ENCODE data around the gene SEPTIN10. TPM values are rescaled to one million over a fixed set of nuclear protein-coding genes. Genes with fewer than 3 reads are reported as not detected.
"Not testable (repeated sequence)": the region's sequence is repeated elsewhere in the genome, so short reads cannot be mapped to it uniquely, and the experiment has no call there.

Gene SEPTIN10
- total RNA-seq, 1 donor from 2014 or later, result 56.2 TPM

GRCh38 chr2:109560265-109560664 lies 53.5 kb downstream of the SEPTIN10 start:
- DNase-seq (ENCODE audit: missing footprints), result no peak
- no peak for ATAC-seq
- intact Hi-C loops (cut with DNase I), result loop anchor here (5.0 kb wide), 2 partner anchors 37 to 52 kb away; partner anchors contain the start of genes SEPTIN10 and SOWAHC

DNA sequence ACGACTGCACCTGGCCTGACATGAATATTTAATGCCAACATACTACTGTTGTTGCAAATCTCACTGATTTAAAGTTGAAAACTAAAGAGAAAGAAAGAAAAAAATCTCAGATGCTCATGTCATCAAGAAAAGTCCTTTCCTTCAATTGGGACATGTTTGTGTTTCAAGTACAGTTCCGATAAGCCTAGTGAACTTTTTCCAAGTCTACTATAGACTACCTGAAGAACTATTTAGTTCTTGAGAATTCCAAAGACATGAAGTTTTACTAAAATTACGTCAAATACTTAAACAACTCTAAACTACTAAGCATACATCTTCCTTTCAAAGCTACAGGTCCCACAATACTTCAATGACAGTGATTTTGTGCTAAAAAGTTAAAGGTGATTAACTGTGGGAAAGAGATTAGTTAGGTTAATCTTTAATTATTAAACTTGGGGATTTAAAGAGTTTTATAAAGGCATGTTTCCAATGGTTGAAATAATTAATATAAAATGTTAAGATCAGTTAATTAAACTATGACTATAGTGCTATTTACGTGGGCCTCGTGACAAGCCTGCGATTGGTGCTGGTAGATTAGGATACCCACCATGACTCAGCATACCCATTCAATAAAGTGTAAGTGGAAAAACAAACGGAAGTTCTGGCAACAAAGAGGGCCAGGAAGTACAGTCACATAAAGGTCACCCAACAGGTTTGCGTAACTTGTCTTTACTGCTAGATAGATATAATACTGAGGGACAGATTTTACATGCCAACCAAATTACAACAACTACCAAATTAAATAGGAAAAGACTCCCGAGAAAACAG lies 55.5 kb downstream of the SEPTIN10 start:
- DNase-seq (ENCODE audit: missing footprints), result no peak
- ATAC-seq, result no peak
- intact Hi-C loops (cut with DNase I), result no loop called here

DNA sequence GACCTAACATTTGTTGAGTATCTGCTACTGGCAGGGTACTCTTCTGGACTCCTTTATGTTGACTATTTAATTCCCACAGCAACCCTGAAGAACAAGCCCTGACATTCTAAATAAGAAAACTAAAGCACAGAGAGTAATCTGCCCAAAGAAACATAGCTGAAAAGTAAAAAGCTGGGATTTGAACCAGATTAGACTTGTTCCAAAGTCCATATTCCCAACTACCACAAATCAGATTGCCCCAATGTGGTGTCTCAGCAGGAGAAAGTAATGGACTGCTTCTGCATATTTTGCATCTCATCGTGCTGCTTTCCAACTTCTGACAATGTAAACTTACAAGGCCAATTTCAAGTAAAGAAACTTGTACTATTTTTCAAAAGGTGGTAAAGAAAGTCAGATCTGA lies 56.5 kb downstream of the SEPTIN10 start:
- intact Hi-C loops (cut with DNase I), result no loop called here
- DNase-seq (ENCODE audit: missing footprints) (no peak), ATAC-seq (no peak)

GRCh38 chr2:109555346-109555900 lies 58.3 kb downstream of the SEPTIN10 start:
- DNase-seq (ENCODE audit: missing footprints) (no peak), ATAC-seq (no peak)
- intact Hi-C loops (cut with DNase I), result no loop called here

DNA sequence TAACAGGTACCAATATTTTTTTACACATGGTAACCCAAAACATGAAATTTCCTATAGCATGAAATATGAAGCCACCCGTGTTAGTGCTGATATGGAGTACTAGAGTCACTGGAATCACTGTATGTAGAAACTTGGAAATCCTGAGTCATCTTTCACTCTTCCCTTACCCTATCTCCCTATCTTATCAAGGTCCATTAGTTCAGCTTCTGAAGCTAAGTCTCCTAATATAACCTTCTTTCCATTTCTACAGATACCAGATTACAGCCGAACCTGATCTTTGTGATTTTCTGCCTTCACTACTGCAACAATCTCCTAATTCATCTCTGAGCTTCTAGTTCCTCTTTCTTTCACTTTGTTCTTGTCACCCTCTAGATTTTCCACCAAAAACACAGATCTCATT lies 59.0 kb downstream of the SEPTIN10 start:
- intact Hi-C loops (cut with DNase I), result no loop called here
- no peak for DNase-seq (ENCODE audit: missing footprints)
- ATAC-seq, result no peak

GRCh38 chr2:109549016-109549590 lies 64.7 kb downstream of the SEPTIN10 start:
- intact Hi-C loops (cut with DNase I), result no loop called here
- ATAC-seq, result no peak
- no peak for DNase-seq (ENCODE audit: missing footprints)

DNA sequence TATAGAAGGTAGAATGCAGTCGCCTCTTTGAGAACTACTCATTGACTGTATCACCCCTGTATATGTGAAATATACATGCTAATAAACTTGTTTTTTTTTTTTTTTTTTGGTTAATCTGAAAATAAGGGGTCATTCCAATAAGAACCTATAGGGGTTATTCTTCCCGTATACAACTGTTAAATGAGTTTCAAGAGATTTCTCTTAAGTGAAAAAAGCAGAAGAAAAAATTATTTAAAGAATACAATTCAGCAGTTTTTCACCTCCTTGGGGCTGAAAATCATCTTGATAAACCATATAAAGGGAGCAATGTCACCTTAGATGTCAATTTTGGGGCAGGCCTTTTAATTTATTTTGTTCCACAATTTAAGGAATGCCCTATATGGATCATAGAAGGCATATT lies 66.5 kb downstream of the SEPTIN10 start:
- intact Hi-C loops (cut with DNase I), result no loop called here
- no peak for DNase-seq (ENCODE audit: missing footprints)
- ATAC-seq, result no peak

- no peak for DNase-seq (ENCODE audit: missing footprints)
- peak; percentile 84 for ATAC-seq
- intact Hi-C loops (cut with DNase I), result loop anchor here (2.0 kb wide), 2 partner anchors 169 to 191 kb away; no protein-coding TSS in a partner anchor
Measured at GRCh38 chr2:109545828-109546713, 67.7 kb downstream of the SEPTIN10 start.

DNA sequence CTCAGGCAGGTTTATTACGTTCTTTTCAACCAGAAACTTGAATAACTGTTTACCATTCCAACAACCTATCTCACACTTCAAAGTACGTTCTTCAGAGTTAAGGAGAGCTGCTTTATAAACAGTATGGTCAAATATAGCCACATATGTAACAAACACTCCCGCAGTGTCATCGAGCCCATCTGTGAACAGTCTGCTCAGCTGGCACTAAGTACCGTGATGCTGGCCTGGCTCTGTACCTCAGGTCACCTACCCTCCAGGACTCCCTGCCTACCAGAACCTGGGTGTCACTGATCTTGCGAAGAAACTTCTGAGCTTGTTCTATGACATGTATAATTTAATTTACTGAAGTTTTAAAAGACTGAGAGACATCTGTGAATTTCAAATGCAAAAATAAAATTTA lies 71.4 kb downstream of the SEPTIN10 start:
- ATAC-seq, result peak; percentile 73
- intact Hi-C loops (cut with DNase I), result loop anchor here (5.0 kb wide), 1 partner anchor 60 kb away; no protein-coding TSS in a partner anchor
- DNase-seq (ENCODE audit: missing footprints), result no peak

DNA sequence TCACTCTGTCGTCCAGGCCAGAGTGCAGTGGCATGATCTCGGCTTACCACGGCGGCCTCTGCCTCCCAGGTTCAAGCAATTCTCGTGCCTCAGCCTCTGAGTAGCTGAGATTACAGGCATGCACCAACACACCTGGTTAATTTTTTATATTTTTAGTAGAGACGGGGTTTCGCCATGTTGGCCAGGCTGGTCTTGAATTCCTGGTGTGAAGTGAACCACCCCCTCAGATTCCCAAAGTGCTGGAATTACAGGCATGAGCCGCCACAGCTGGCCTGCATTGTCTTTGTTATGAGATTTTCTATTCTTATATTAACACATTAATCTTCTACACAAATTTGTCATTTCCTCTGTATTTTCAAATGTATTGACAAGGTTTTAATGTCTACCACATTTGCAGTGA lies 75.2 kb downstream of the SEPTIN10 start:
- intact Hi-C loops (cut with DNase I), result no loop called here
- DNase-seq (ENCODE audit: missing footprints) (no peak), ATAC-seq (no peak)

DNA sequence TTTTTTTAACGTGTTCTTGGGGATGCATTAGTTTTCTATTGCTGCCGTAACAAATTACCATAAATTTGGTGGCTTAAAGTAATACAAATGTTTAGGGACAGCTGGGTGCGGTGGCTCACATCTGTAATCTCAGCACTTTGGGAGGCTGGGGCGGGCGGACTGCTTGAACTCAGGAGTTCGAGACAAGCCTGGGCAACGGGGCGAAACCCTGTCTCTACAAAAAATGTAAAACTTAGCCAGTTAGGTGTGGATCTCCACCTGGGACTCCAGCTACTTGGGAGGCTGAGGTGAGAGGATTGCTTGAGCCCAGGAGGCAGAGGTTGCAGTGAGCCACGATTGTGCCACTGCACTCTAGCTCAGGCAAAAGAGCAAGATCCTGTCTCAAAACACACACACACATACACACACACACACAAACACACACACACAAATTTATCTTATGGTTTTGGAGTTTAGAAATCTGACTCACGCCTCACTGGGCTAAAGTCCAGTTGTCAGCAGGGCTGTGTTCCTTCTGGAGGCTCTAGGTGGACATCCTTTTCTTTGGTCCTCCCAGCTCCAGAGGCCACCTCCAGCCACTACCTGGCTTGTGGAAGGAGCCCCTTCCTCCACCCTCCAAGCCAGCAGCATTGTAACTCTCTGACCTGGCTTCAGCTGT lies 76.1 kb downstream of the SEPTIN10 start:
- DNase-seq (ENCODE audit: missing footprints) (no peak), ATAC-seq (no peak)

DNA sequence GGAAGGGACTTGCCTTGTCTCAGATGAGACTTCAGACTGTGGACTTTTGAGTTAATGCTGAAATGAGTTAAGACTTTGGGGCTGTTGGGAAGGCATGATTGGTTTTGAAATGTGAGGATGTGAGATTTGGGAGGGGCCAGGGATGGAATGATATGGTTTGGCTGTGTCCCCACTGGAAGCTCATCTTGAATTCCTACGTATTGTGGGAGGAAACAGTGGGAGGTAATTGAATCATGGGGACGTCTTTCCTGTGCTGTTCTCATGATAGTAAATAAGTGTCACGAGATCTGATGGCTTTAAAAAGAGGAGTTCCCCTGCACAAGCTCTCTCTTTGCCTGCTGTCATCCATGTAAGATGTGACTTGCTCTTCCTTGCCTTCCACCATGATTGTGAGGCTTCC lies 77.2 kb downstream of the SEPTIN10 start:
- intact Hi-C loops (cut with DNase I); DNase-seq (ENCODE audit: missing footprints); ATAC-seq: not testable (repeated sequence)

More for the DNA sequence above, 76.1 kb downstream of the SEPTIN10 start:
- intact Hi-C loops (cut with DNase I), result no loop called here

- intact Hi-C loops (cut with DNase I), result no loop called here
- DNase-seq (ENCODE audit: missing footprints), result no peak
- no peak for ATAC-seq
Measured at GRCh38 chr2:109535217-109535946, 78.4 kb downstream of the SEPTIN10 start.

GRCh38 chr2:109533823-109534222 lies 79.9 kb downstream of the SEPTIN10 start:
- no peak for DNase-seq (ENCODE audit: missing footprints)
- no peak for ATAC-seq
- intact Hi-C loops (cut with DNase I), result no loop called here

- DNase-seq (ENCODE audit: missing footprints), result no peak
- intact Hi-C loops (cut with DNase I), result no loop called here
- ATAC-seq, result no peak
Measured at GRCh38 chr2:109532728-109533076, 81.1 kb downstream of the SEPTIN10 start.

- no peak for ATAC-seq
- DNase-seq (ENCODE audit: missing footprints), result no peak
- intact Hi-C loops (cut with DNase I), result no loop called here
Measured at GRCh38 chr2:109531896-109532727, 81.7 kb downstream of the SEPTIN10 start.

DNA sequence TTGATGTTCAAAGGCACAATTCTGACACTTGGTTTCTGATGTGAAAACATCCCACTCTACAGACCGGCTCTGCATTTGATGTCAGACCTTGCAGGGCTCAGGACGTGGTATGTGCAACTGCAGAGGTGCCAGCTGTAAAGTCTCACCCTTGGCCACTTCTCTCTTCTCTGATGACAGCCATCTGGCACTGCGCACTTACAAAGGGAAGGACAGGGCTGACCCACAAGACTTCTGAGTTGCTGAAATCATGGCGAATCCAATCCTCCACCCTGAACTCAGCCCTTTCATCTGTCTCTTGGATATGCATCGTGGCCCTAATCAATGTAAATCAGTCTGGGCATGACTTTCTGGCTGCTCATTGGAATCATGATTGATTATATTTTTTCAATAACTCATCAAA lies 82.5 kb downstream of the SEPTIN10 start:
- ATAC-seq (peak; percentile 55), DNase-seq (ENCODE audit: missing footprints) (no peak)

More for the DNA sequence above, 82.5 kb downstream of the SEPTIN10 start:
- intact Hi-C loops (cut with DNase I), result no loop called here

Data from Right ventricle myocardium inferior (tissue), 1 donor.